ENCODE results near the gene SRGAP1.
"Not testable (repeated sequence)": the region's sequence is repeated elsewhere in the genome, so short reads cannot be mapped to it uniquely, and the experiment has no call there.

Gene SRGAP1

DNA sequence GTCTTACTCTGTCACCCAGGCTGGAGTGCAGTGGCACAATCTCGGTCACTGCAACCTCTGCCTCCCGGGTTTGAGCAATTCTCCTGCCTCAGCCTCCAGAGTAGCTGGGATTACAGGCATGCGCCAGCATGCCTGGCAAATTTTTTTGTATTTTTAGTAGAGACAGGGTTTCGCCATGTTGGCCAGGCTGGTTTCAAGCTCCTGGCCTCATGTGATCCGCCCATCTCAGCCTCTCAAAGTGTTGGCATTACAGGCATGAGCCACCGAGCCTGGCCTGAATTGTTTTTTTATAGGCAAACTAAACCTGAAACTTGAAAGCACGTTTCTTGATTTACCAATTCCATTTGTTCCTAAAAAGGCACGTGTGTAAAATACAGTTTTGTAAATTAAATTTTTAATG is 173.6 kb downstream of the SRGAP1 start:
- not testable (repeated sequence) for DNase-seq

DNA sequence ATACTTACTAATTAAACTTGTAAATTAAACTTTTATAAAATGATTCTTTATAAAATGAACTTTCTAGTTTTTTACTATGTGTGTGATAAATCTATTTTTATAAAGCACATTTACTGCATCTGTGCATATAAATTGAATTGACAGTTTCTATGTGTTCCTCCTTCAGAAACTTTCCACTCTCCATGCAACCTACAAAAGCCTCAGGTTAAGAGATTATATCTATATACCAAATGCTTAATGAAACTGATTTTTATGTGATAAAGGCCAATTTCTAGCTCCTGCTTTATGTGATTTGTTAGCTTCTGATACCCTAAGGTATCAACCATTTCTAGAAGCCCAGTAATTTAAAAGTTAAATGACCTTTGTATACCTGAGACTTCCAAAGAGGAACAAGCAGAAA is 174.0 kb downstream of the SRGAP1 start:
- DNase-seq: no peak

DNA sequence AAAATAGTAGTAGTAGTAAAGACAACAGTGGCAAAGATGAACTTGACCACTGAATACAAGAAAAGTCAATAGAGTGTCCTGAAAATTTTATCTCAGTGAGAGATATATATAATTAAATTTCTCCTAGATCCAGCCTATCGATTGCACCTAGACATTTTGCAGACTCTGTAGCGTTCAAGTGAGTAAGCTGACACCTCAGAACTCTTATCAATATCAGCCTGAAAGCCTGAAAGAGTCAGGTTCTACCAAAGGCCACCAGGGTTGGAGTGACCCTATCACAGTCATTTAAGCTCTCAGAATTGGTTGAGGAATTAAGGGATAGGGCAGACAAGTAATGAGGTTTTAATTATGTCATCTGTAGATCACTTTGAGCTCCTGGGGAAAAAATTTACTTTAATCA is 174.6 kb downstream of the SRGAP1 start:
- DNase-seq: no peak

DNA sequence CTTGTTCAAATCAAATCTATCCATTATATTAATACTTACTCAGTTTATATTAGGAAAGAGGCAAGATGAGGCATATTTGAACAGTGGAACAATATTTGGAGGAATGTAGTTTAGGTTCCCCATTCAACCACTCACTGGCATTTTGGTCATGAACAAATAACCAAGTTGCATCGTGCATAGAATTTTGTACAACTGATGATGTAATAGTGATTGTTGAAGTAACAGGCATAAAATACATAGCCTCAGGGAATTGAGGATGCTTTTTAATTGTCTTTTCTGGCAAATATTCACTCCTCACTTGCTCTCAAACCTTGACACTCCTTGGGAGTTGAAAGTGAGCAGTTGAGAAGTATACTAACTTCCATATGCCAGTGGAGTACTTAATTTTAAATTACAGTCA is 175.2 kb downstream of the SRGAP1 start:
- DNase-seq: no peak

DNA sequence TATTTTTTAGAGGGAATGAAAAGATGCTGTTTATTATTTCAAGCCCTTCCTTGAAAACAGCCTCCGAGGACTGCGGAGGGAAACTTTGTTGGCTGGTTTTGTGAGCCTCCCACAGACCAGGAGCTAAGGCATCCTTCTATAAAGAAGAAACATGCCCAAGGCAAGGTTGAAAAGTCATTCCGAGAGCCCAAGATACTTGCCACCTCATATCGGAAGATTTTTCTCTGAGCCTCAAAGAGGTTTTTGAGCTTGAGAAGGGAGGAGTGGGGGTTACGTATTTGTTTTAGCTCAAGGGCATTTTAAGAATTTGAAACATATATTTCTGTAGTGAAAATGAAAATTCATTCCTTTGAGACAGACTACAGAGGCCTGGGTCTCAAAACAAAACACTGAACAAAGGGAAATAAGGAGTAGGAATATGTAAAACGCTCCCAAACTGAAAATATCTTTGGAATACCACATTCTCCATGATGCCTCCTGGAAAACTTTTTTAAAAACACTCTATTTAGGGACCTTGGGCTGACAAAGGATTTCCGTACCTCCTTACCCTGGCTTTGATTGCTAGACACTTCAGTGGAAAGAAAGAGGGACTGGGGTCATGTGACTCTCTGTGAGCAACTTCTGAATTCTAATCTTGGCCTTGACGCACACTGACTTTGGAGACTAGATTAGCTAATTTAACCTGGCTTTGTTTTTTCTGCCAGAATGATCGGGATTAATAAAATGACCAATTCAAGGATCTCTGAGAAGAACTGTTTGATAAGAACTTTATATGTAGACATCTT is 180.9 kb downstream of the SRGAP1 start:
- DNase-seq: no peak

DNA sequence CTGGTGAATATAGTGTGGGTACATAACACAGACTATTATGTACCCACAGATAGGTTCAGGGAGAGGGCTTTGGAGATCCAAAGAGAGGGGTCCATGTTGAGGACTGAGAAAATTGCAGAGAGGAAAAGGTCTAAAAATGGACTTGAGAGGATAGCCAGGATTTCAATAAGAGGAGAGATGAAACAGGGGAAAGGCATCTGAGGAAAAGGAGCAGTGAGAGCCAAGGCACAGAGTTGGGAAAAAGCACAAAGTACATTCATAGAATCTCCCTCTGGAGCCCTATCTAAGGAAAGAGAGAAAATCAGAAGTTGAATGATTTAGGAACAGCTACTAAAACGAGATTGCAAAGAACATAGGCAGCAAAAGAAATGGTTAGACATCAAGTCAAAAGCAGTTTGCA is 182.8 kb downstream of the SRGAP1 start:
- no peak for DNase-seq

DNA sequence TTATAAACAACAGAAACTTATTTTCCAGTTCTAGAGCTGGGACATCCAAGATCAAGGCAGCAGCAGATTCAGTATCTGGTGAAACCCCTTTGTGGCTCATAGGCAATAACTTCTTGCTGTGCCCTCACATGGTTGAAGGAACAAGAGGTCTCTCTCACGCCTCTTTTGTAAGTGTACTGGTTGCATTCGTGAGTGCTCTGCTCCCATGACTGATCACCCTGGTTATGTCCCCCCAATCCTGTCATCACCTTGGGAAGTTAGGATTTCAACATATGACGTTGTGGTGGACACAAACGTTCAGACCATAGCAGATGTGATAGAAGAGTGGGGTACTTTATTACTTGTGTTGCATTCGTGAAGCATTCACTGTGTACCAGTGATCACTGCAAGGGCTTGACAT is 184.0 kb downstream of the SRGAP1 start:
- no peak for DNase-seq

DNA sequence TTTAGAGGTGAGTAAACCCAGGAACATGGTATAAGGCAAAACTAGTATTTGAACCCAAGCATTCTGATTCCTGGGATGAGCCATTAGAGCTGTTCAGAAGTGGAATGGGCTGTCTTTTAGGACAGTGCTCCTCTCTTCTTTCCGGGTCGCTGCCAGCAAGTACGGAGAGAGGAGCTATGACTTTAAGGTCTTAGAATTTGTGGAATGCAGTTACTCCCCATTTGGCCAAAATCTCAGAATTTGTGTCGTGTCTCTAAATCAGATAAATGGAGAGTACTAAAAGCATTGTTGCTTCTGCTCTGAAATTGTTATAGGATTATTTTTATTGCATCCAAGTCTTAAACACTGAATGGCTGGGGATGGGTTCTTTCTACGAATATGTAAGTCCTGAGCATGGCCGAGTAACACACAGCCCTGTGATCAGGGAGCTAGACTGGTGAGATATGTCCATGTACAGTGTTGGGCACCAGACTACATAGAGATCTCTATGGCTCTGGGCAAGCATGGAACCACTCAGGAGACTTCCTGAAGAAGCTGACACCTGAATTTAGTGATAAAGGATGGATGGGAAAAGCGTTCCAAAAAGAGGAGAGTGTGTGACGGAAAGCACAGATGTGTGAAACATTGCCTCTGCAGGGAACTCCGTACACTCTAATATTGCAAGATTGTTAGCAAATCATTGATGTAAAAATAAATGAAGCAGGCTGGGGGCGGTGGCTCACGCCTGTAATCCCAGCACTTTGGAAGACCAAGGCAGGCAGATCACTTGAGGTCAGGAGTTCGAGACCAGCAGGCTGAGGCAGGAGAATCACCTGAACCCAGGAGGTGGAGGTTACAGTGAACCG is 184.7 kb downstream of the SRGAP1 start:
- DNase-seq: no peak

DNA sequence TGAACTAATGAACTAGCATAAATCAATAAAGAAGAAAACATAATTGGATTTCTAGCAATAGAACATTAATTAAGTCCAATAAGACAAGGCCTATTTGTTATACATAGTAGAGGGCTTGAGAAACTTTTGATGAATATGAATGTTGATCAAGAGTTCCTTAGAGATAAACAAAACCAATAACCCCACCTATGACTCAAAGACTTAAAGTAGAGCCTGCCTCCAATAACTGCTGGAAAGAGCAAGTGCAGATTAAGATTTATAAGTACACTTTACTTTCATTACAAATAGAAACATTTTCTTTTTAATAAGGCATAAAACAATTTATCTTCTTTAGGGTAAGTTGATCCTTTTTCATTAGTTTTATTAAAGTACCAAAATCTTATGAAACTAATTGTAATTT is 185.7 kb downstream of the SRGAP1 start:
- DNase-seq: no peak

DNA sequence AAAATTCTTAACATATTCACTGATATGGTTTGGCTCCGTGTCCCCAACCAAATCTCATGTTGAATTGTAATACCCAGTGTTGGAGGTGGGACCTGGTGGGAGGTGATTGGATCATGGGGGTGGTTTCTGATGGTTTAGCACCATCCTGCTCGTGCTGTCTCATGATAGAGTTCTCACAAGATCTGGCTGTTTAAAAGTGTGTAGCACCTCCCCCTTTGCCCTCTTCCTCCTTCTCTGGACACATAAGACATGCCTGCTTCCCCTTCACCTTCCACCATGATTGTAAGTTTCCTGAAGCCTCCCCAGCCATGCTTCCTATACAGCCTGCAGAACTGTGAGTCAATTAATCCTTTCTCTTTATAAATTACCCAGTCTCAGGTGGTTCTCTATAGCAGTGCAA is 189.6 kb downstream of the SRGAP1 start:
- DNase-seq: not testable (repeated sequence)

DNA sequence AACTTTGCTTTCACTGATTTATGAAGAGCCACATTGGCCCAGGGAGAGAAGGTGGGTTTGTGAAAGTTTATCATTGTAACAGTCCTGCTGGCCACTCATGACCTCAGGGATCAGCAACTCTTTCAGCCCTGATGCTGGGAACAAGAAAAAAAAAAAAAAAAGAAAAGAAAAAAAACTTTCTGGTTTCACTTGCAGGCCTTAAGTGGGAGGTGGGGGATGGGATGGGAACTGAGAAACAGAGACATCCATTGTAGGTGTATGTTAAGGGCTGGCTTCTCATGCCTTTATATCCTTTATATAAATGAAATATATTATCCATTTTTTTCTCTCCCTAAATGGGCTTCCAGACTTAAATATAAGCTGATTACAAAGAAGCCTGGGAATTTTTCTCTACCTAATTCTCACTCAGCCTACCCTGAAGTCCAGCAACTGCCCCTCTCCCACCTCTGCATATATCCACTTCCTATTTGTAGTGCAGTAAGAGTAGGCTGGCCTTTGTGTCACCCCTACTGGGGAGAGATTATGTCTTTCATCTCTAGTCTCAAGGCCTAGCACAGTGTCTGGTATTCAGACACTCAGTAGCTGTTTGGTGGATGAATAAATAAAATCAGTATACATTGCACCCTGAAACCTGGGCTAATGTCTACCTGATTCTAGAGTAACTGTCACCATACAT is 190.5 kb downstream of the SRGAP1 start:
- no peak for DNase-seq

DNA sequence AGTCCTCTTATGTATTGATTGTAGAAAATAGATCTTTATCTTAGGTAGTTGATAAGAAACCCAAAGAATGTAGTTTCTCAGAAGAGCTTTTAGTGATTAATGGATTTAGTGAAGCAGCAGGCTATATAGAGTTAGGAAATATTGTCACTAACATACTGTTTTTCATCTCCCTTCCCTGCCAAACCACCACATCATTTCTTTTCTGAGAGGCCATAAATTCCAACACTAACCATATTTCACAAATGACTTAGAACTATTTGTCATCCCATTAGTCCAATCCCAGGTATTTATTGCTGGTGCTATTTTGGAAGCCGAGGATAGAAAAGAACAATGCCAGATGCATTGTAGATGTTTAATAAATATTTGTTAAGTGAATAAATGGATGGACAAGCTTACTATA is 191.9 kb downstream of the SRGAP1 start:
- DNase-seq: no peak

DNA sequence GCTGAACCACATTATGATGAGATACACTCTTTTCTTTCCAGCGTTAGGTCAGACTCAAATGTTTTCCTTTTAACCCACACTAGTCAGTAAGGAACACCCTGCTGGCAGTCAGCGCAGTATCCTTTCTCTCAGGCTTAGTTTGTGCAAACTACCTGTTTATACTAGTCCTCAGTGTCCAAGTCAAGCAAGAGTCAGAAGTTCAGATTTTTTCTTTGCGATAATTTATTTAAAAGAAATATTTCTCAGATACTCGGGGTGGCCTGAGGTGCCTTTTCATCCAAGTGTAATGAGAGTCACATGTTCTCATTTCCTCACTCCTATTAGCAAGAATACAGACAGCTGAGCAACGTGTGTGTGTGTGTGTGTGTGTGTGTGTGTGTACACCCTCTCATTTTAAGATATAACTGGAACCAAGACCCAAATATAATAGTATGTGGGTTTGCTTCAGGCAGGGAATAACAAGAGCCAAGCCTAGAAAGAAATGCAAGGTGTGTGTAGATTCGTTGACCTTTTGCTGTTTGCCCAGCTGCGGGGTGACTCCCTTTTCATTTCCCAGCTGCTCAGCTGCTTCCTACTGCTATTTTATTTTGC is 194.9 kb downstream of the SRGAP1 start:
- DNase-seq: peak; percentile 82

DNA sequence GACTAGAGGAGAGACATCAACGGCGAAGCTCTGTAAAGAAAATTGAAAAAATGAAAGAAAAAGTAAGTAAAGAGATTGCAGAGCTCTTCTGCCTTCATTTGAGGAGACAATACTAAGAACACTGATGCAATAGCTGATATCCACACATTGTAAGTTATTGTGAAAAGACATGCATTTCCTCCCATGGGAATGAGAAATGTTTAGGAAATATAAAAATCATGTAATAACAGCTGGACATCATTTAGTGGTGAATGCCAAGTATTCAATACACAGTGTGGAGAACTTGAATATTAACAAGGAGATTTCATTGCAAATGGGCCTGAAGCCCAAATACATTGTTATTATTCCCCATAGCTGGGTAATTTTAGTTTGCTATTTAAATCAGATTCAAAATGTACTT is 198.4 kb downstream of the SRGAP1 start:
- no peak for DNase-seq

DNA sequence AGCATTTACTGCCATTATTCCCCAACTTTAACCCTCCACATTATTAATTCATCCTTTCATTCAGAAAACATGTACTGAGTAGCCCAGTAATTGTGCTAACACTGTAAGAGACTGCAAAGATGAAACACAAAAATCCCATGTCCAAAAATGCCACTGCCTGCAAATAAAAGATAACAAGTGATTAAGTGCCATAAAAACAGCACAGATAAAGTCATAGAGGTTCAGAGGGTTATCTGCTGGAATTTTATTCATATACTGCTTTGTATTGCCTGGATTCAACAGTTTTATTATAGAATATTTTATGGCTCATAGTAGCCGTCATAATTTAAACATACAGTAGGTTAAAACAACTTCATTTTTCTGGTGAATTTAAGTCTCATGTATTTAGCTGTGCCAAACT is 199.7 kb downstream of the SRGAP1 start:
- no peak for DNase-seq

DNA sequence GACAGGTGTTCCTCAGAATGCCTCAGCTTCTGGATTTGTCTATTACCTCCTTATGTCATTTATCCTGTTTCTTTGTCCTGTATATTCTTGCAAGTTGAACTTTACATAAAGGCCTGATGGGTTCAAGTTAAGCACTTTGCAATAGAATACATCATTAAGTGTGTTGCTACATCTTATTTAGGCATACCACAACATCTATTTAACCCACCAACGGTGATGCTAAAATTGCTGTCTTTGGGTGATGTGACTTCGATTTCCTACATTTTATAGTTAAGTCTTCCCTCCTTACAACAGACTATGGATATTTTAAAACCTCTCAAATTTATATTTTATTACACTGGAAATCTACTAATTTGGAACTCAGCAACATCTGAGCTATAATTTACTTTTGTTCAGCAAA is 206.6 kb downstream of the SRGAP1 start:
- no peak for DNase-seq

DNA sequence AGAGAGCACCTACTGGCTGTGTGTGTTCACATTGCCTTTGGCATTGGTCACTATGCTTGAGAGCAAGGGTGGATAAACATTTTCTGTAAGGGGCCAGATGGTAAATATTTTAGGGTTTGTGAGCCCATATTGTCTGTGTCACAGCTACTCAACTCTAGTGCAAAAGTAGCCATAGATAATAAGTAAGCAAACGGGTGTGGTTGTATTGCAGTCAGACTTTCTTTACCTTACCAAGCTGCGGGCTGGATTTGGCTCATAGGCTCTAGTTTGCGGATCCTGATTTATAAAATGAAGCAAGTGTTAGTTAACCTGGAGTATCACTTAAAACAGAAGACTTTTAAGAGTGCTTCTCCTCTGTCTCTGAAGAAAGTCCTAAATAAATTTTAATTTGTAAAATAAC is 208.6 kb downstream of the SRGAP1 start:
- DNase-seq: no peak

DNA sequence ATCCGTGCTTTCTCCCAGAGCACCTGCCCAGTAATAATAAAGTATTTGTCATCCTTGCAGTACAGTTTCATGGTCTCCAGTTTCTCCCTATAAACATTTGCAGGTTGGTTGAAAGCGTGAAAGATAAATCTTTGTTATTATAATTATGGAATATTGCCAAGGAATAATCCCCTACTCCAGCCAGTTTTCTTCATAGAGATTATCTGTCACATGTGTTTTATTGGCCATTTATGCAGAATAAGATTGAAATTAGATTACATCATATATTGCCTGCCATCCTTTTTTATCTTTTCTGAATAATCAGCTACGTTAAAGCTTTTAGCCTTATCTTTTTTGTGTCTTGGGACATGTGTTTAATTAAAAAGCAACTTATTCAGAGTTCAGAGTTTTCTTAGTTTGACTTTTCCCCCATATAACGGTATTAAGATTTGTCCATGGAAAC is 209.6 kb downstream of the SRGAP1 start:
- no peak for DNase-seq

DNA sequence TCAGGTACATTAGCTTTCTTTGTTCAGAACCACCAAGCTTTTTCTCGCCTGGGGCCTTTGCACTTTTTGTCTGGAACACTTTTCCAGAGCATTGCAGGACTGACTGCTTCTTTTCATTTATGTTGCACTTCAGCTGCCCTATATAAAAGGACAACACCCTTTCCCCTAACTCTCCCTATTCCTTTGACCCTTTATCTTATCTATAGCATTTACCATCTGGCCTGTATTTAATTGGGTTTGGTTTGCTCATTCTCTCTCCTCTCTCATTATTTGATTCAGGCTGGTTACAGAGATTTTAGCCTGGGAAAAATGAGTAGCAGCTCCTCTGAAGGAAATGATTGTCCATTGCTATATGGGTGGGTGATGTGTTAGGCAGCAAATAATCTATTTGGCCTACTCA is 212.2 kb downstream of the SRGAP1 start:
- no peak for DNase-seq

DNA sequence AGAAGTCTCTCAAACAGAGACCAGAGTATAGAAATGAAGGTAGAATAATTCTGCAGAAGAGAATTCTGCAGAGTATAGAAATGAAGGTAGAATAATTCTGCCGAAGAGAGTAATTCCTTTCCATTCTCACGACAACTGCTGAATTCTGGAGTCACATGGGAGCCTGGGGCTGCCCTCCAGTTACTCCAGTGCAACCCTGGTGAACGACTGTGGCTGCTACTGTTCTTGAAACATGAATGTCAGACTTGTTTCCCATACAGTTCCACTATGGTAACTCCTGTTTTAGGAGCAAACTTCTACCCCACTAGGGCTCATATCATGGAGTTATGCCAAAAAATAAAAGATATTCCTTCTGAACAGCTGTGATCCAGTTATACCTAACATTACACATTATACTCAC is 213.2 kb downstream of the SRGAP1 start:
- DNase-seq: no peak

DNA sequence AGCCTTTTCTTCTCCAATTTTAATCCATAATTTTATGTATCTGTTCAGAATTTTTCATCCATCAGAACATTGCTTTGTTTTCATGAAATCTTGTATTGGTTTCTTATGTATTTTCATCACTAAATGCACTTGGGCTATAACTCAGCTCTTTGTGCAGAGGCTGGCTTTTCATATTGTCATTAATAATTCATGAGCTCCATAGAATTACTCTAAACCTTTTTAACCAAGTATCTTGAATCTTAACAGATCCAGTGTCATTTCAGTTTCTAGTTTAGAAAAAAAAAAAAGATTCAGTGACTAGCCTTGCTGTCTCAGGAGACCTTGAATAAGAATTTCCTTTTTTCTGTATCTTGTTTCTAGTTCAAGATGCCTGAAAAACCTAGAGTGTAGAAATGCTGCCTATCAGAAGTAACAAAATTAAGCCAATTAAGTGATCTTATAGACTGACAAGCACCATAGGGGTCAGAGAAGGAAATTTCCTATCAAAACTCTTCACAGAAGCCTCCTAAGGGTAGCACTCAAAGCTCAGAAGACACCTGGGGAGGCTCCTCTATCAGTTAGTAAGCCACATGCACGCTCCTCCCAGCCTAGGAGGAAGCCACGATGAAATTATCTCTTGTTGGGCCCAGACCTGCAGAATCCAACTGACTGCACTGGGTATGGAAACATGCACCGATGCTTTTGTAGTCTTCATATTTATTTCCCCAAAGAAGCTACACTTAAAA is 214.2 kb downstream of the SRGAP1 start:
- DNase-seq: no peak

DNA sequence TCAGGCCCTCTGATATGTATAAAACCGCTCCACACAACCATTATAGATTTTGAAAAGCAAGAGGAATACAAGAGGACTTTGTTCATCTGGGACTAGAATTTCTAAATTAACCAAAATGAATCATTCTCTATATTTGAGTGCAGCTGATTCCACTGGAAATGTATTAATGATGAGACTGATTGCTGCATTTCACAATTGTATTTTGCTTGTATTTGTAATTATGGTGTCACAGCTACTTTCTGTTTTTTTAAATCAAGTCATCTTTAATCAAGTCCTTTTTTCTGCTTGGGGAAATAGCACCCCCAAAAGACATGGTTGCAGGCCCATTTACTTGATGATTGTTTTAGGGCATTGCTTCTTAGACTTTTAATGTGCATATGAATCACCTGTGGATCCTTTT is 215.2 kb downstream of the SRGAP1 start:
- no peak for DNase-seq
